Ovary (tissue), 3 donors: Measurements from ENCODE around the gene GNGT1.

Experiments
- CTCF ChIP-seq, 3 donors: fragments of 450-650 bp in 2 of 3; fragments of 200-600 bp in 1 of 3; IDR thresholded peaks; one replicate each; pipeline versions ENCODE4 v1.5.1 to v1.8.0; 2016 to 2022; ENCODE audit warnings: antibody characterized with exemption in 3 of 3, mild to moderate bottlenecking in 1 of 3
- EP300 ChIP-seq: sonication (generic); formaldehyde crosslinking; IDR thresholded peaks from one replicate; pipeline ENCODE4 v1.6.1; 2017; ENCODE audit warnings: antibody characterized with exemption
- donor health status: DM: no; HTN: no; CAD: no.

GRCh38 chr7:93935102-93935501 lies 28.7 kb downstream of the GNGT1 start:
- TF ChIP-seq EP300 (no peak), CTCF (IDR thresholded peaks at IDR 0.05) (no peak)
